NCI-H1092 (cell line): ENCODE data around the gene TDRD12.
A peak's percentile ranks its signal among the peaks of the same experiment; 100 is the strongest.

Source experiments
- DNase-seq: peaks from one replicate; lab custom pipeline; 2025; lab: John Stamatoyannopoulos, UW

The TDRD12 gene, protein sequence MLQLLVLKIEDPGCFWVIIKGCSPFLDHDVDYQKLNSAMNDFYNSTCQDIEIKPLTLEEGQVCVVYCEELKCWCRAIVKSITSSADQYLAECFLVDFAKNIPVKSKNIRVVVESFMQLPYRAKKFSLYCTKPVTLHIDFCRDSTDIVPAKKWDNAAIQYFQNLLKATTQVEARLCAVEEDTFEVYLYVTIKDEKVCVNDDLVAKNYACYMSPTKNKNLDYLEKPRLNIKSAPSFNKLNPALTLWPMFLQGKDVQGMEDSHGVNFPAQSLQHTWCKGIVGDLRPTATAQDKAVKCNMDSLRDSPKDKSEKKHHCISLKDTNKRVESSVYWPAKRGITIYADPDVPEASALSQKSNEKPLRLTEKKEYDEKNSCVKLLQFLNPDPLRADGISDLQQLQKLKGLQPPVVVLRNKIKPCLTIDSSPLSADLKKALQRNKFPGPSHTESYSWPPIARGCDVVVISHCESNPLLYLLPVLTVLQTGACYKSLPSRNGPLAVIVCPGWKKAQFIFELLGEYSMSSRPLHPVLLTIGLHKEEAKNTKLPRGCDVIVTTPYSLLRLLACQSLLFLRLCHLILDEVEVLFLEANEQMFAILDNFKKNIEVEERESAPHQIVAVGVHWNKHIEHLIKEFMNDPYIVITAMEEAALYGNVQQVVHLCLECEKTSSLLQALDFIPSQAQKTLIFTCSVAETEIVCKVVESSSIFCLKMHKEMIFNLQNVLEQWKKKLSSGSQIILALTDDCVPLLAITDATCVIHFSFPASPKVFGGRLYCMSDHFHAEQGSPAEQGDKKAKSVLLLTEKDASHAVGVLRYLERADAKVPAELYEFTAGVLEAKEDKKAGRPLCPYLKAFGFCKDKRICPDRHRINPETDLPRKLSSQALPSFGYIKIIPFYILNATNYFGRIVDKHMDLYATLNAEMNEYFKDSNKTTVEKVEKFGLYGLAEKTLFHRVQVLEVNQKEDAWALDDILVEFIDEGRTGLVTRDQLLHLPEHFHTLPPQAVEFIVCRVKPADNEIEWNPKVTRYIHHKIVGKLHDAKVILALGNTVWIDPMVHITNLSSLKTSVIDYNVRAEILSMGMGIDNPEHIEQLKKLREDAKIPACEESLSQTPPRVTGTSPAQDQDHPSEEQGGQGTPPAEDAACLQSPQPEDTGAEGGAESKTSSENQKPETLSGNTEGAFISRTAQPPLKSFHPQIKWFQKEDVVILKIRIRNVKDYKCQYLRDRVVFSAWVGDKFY (N-terminal part only)

DNA sequence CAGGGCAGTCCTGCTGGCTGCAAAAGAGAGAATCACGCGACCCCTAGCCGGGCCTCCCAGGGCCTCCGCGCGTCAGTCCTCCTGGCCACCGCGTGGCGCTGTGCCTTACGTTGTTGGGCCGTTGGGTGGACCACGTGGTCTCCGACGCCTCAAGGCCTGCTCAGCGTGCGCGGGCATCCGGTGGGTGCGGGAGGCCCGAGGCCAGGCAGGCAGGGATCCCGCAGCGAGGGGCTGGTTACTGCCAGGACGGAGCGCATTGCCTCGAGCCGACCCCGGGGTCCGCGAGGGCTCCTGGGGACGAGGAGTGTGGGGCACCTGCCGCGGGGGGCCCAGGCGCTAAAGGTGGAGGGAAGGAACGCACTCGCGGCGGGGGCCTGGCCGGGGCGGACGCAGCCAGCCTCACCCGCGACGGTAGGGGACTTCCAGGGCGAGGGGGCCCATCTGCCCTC is at the start of gene TDRD12:
Gene TDRD12 (plus strand): TSS at position 157 of the 449 bp plus-strand sequence. CDS start 306 bp downstream, outside the sequence.
- DNase-seq: no peak

DNA sequence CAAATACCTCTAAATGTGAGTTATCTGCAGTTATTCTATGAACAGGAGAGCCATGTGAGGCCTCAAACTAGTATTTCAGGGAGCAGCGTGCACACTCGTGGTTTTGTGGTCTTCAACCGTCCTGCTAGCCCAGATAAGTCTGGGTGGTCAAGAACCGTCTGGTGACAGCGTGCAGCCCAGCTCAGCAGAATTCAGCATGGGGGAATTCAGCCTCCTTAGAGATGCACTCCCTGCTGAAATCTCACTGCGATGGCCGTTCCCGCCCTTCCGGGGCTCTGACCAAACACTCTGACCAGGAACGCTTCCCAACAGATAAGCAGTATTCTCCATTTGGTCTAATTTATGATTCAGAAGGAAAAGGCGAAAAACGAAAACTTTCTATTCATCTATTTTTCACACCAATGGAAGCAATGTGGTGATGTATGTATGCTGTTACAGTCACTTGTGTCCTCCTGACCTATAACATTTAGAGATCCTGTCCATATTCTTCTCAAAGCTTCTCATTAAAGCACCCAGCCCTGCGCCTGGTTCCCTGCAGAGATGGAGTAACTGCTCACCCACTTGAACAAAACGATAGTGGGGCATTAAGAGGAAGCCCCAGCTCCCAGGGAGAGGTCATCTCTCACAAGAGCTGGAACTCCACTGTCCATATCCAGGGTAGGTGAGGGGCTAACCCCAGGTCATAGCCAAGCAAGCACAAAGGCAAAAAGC is 47.5 kb upstream of the TDRD12 start:
- no peak for DNase-seq

DNA sequence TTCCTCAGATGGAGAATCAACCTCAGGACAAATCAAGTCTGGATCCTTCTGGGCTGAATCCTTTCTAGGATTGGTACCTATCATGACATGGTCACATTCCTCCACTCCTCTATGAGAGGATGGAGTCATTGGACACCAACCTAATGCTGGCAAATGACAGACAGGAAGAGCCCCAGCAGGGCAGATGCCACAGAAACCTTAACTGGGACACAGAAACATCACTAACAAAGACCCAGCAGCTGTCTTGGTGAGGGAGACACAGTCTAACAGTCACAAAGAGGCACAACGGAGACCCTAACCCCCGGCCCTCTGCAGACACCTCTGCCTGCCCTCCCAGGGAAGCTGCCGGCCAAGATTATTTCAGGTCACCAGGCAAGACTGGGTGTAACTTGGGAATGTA is 46.7 kb upstream of the TDRD12 start:
- no peak for DNase-seq

DNA sequence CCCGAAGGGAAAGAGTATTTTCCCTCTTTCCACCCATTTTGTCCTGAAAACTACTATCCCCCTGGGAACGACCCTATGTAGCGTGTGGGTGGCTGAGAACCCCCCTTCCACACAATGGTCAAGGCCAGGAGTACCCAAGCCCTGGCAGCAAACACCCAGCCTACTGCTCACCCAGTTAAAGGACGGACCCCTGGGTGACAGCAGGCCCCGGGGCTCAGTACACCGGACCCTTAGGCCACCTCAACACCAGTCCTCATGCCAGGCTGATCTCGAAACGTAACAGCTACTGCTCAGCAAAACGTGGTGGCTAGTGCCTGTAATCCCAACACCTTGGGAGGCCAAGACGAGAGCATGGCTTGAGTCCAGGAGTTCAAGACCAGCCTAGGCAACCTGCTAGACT is 46.0 kb upstream of the TDRD12 start:
- DNase-seq: no peak

DNA sequence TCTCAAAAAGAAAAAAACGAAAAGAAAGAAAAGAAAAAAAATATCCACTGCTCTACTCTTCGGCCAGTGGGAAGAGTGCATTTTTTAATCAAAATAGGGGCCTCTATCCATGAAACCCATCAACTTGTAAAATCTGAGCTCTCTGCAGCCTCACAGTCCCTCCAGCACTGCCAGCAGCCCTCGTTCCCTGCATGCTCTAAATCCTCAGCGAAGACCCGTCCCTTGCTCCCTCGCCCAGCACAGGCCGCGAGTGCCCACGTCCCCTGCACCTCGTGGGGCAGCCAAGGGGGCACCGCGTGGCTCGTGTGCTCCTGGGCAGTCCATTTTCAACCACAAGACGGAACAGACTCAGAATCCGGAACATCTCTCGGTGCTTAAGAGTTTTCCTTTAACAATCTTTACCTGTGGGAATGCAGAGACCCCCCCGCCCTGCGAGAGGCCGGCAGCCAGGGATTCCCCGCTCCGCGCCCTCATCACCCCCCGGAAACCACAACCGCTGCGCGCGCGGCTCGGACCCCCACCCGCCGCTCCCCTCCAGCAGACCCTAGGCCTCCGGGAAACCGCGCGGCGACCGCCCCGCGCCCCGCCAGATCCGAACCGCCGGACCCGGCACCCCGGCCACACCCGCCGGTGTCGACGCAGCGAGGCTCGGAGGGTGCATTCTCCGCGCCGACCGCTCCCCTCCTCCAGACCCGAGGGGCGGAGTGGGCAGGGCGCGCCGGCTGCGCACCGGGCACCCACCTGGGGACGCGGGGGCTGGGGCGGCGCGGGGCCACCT is 45.2 kb upstream of the TDRD12 start:
- DNase-seq: no peak

DNA sequence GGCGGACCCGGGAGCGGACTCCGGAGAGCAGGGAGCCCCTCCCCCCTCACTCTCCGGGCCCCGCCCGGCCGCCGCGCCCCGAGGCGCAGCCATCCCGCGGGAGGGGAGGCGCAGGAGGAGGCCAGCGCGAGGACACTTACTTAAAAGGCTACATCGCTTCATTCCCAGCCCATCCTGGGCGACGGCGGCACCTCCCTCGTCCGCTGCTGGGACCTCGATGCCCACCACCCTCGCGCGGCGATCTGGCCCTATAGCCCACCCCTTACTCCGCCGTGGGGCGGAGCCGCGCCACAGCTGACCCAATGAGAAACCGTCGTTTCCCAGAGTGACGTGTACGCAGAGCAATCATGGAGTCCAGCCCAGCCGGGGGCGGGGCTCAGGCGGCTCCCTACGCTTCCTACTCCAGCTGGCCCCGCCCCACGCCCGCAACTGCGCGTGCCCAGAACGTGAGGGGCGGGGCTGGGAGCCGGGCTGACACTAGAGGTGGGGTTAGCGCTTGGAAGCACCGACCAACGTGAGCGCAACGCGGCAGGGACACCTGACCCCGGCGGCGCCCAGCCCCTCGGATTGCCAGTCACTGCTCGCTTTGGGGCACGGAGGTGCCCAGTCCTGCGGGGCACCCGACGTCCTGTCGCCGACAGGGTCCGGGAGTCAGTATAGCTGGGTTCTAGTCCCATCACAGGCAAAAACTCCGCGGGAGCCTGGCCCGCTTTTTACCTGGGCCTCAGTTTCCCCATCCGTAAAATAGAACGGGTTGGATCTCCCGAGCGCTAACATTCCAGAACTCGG is 44.4 kb upstream of the TDRD12 start, which contains the start of gene ANKRD27:
Gene ANKRD27 (minus strand): TSS at position 250 of the 789 bp plus-strand sequence. CDS start 16,165 bp downstream, outside the sequence.
- DNase-seq: peak; percentile 96

DNA sequence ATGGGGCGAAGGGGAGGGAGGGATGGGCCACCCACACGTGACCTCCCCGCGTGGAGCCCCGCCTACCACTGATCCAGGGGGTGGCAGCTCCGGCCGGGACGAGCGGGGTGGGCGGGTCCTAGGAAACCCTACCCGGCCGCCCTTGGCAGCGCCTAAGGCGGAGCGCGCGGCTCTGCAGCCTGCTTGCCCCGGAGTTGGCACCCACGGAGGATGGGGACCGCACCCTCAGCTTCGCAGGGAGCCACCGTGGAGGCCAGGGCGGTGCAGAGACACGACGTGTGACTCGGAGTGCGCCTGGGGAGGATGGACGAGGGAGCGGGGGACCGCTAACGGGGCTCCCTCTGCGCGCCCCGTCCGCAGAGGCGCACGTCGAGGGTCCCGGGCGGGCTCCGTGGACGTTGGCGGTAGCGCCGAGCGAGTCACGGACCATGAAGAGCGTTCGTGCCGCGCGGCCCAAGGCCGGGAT is 43.8 kb upstream of the TDRD12 start, which contains the start of gene RGS9BP:
Gene RGS9BP (plus strand): TSS at position 129 of the 466 bp plus-strand sequence. CDS start 416 bp downstream, outside the sequence.
- DNase-seq: peak; percentile 5

DNA sequence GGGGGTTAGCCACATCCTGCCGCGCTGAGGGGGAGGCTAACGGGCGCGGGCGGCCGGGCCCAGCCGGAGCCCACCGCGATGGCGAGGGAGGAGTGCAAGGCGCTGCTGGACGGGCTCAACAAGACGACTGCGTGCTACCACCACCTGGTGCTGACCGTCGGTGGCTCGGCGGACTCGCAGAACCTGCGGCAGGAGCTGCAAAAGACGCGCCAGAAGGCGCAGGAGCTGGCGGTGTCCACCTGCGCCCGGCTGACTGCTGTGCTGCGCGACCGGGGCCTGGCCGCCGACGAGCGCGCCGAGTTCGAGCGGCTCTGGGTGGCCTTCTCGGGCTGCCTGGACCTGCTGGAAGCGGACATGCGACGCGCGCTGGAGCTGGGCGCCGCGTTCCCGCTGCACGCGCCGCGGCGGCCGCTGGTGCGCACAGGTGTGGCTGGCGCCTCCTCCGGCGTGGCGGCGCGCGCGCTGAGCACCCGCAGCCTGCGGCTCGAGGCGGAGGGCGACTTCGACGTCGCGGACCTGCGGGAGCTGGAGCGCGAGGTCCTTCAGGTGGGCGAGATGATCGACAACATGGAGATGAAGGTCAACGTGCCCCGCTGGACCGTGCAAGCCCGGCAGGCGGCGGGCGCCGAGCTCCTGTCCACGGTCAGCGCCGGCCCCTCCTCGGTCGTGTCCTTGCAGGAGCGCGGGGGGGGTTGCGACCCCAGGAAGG is 43.2 kb upstream of the TDRD12 start:
- no peak for DNase-seq

DNA sequence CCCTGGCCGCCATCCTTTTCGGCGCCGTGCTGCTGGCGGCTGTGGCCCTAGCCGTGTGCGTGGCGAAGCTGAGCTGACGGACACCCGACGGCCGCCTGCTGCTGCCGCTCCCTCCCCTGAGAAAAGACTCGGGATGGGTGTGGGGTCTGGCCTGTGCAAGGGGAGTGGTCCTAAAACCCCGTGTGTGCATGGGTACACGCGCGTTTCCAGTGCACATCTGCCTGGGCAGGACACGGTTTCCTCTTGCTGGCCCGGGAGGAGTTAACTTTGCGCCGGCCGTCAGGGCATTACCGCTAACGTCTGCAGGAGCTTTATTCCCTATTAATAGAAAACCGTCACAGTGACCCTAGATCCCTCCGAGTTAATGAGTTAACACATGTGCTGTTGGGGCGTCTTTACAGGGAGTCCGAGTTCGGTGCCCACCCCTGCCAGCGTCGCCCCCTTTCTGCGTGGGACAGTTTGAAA is 42.6 kb upstream of the TDRD12 start:
- DNase-seq: no peak

DNA sequence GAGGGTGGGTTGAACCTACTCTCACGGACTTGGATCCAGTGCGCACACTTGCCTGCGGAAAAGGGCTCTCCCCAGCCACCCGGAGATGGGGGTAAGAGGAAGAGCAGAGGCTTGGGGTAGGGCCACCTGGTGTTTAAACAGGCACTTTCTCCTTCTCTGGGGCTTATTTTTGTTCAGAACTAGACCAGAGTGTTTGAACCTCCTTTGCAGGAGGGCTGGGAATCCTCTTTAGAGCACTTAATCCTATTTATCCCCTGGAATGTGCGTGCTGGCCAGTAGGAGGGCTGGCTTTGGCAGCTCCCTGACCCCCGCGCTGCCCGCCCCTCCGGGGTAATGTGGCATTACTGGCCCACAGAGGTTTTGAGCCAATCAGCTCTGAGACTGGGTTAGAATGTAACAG is 41.9 kb upstream of the TDRD12 start:
- no peak for DNase-seq

DNA sequence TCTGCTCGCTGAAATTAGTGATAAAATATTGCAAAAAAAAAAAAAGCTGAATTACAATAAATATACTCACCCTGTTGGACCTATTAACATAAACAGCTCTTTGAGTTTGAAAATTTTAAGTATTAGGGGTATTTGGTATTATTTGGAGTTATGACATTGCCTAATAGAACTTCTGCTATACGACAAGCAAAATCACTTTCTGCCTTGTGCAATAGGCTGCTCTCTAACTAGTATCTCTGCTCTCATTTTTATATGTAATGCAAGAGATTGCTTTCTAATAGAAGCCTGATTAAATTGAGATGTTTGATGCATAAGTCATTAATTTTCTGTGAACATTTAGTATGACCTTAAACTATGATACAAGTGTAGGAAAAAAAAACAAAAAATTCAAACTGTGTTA is 38.6 kb upstream of the TDRD12 start:
- no peak for DNase-seq

DNA sequence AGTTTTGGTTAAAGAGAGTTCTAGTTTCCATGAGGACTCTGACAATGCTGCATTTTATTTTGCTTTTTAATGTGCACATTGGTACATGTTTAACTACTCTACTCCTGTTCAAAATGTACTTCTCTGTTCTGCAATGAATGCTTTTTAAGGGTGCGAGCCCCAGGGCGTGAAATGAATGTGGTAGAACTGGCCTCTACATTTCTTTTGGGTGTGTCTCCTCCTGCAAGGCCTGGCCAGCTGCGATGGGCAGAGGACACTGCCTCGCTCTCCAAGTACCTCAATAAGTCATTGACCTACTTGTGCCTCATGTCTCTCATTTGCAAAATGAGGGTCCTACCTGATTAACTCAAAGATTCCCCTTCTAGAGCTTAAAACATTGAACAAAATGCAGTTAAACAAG is 37.2 kb upstream of the TDRD12 start:
- no peak for DNase-seq

DNA sequence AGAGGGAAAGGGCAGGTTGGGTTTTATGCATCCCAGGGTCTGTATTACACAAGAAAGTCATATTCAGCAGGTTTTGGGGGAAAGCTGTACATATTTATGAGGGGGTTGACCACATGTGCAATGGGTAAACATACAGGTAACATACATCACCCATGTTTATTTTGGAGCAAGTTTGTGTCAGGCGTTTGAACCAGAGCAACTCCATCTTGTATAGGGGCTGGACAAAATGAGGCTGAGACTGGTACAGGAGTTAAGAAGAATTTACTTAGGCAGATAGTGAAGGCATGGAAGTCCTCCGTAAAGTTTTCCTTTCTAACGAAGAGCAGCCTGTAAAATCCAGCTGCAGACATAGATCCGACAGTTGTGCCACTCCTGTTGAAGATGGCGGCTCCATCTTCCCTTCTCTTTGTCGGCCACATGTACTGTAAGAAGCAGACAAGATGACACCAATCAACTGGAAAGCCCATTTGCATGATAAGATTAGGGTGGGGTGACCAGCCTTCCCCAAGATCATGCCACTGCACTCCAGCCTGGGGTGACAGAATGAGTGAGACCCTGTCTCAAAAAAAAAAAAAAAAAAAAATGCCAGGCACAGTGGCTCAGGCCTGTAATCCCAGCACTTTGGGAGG is 32.6 kb upstream of the TDRD12 start:
- no peak for DNase-seq

DNA sequence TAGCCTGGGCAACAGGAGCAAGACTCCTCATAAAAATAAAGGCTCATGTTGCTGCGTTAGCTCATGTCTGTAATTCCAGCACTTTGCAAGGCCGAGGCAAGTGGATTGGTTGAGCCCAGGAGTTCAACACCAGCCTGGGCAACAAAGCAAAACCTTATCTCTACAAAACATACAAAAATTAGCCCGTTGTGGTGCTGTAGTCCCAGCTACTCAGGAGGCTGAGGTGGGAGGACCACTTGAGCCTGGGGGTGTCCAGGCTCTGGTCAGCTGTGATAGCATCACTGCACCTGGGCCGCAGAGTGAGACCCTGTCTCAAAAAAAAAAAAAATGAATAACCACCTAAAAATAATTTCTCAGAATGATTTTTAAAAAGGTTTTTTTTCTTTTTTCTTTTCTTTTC is 31.9 kb upstream of the TDRD12 start:
- DNase-seq: no peak

DNA sequence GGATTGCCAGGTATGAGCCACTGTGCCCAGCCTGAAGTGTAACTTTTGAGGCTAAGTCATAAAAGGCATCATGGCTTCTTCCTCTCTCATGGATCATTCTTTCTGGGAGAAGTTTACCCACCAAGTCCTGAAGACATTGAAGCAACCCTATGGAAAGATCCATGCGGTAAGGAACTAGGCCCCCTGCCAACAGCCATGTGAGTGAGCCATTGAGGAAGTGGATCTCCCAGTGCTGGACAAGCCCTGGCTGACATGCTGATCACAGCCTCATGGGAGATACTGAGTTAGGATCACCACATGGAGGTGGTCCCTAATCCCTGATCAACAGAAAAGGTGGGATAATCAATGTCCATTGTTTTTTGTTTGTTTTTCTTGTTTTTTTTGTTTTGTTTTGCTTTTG is 31.3 kb upstream of the TDRD12 start:
- DNase-seq: no peak

DNA sequence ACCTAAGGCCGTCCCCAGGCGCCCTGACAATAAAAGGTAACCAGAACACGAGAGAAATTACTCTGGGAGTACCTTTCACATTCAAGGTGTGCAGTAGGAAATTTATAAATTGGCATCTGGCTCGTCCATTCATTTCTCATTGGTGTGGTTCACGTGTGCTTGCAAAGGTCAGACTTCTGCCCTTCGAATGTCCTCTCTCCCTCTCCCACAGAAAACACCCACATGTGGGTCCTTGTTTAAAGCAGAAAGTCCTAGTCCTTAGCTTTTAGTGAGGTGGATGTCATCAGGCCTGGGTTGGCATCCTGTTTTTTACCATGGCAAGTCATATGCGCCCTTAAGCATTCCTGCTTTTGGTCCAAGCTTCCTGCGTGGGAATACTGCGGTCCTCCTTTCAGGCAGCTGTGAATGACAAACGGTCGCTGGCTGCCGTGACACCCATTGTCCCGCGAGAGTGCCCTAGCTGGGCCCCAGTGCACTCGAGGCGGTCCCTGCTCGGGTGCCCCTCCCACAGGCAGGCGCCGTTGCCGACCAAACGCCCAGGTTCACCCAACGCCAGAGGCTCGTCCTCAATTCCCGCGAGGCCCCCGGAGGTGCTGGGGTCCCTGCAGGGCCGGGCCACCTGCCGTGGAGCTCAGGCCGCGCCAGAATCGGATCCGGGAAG is 28.1 kb upstream of the TDRD12 start, which contains the start of gene NUDT19:
Gene NUDT19 (plus strand): TSS at position 531 of the 661 bp plus-strand sequence. CDS start 140 bp downstream, outside the sequence.
- peak; percentile 82 for DNase-seq

DNA sequence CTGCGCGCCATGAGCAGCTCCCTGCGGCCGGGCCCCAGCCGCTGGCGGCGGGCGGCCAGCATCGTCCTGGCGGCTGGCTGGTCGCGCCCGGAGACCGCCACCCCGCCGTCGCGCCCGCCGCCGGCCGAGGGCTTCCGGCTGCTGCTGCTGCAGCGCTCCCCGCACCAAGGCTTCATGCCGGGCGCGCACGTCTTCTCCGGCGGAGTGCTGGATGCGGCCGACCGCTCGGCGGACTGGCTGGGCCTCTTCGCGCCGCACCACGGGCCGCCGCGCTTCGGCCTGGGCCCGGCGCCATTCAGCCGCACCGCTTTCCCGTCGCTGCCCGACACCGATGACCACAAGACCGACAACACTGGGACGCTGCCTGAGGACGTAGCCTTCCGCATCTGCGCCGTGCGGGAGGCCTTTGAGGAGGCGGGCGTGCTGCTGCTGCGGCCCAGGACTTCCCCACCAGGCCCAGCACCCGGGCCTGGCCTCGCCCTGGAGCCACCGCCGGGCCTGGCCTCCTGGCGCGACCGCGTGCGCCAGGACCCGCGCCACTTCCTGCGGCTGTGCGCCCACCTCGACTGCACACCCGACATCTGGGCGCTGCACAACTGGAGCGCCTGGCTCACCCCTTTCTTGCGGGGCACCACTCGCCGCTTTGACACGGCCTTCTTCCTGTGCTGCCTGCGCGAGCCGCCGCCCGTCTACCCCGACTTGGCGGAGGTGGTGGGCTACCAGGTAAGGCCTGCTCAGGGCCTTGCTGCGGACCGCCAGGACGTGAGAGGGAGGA is 27.4 kb upstream of the TDRD12 start:
- no peak for DNase-seq
